Uterus (tissue), 4 donors: ENCODE measurements around the gene CARS1. TPM values are rescaled to one million over a fixed set of nuclear protein-coding genes. Genes with fewer than 3 reads are reported as not detected.

Experiments
- DNase-seq, 2 donors: peaks; one replicate each; pipeline ENCODE4 v3.0.0-alpha.2; 2019 to 2020
- H3K27ac ChIP-seq, 2 donors: fragments of 200-600 bp; sonication (generic); 1 replicate in 1 of 2; 2 replicates in 1 of 2; pipeline ENCODE4 v1.5.1; 2016 to 2018
- H3K27me3 ChIP-seq, 2 donors: fragments of 200-600 bp; sonication (generic); one replicate each; pipeline ENCODE4 v1.5.1; 2018 to 2019; ENCODE audit warnings: control low read depth in 1 of 2
- H3K36me3 ChIP-seq, 2 donors: fragments of 200-600 bp; sonication (generic); one replicate each; pipeline ENCODE4 v1.5.1; 2019; ENCODE audit warnings: control low read depth in 1 of 2
- H3K4me1 ChIP-seq, 2 donors: fragments of 200-600 bp; sonication (generic); one replicate each; pipeline ENCODE4 v1.5.1; 2018 to 2019; ENCODE audit warnings: control low read depth in 1 of 2
- H3K4me3 ChIP-seq, 2 donors: fragments of 200-600 bp; sonication (generic); 1 replicate in 1 of 2; 2 replicates in 1 of 2; pipeline ENCODE4 v1.5.1; 2018 to 2019; ENCODE audit warnings: mild to moderate bottlenecking in 1 of 2
- H3K9me3 ChIP-seq, 2 donors: fragments of 200-600 bp; sonication (generic); one replicate each; pipeline ENCODE4 v1.5.1; 2019; ENCODE audit warnings: control low read depth in 1 of 2
- POLR2A ChIP-seq, 2 donors: fragments of 450-650 bp; IDR thresholded peaks; one replicate each; pipeline ENCODE4 v1.6.1; 2016; ENCODE audit warnings: antibody characterized with exemption in 2 of 2, mild to moderate bottlenecking in 1 of 2, moderate library complexity in 1 of 2
- intact Hi-C: fragments of 100-400 bp; cut with DNase I; formaldehyde crosslinking; loops from one replicate; pipeline ENCODE4 v1.15.1; 2023; ENCODE audit warnings: low total_unique reads
- total RNA-seq, 4 donors: library from RNA; depleted of rRNA in 3 of 4; stranded (reverse); fragments of >200 nt in 3 of 4; gene quantifications; one replicate each; pipeline versions ENCODE4 v1.1.0 to v1.2.4, GENCODE V29; 2014 to 2023
- TF ChIP-seq, protein P1 (sequence below), 4 experiments: fragments of 200-600 bp in 2 of 4; fragments of 450-650 bp in 2 of 4; sonication (generic) in 2 of 4; IDR thresholded peaks; one replicate each; pipeline ENCODE4 v1.5.1; 2016 to 2019; ENCODE audit warnings: antibody characterized with exemption in 4 of 4, mild to moderate bottlenecking in 2 of 4, moderate library complexity in 1 of 4
- donor health status: DM: yes; HTN: yes; CAD: no.

The CARS1 gene
- total RNA-seq, 4 donors from 2014 or later = 13.2 to 39.5 (median 27.4) TPM

GRCh38 chr11:3044004-3044403 lies 13.2 kb downstream of the CARS1 start:
- no peaks in the 10 kb centered on the region for H3K9me3 ChIP-seq
- no peak for DNase-seq
- H3K4me1 ChIP-seq = peaks cover 0 to 5% of the 10 kb centered on the region in 2 donors
- H3K4me3 ChIP-seq = no peak overlapping the region
- no peak overlapping the region for H3K27ac ChIP-seq
- intact Hi-C loops = no loop called here
- H3K27me3 ChIP-seq = no peaks in the 10 kb centered on the region
- no peaks in the 10 kb centered on the region for H3K36me3 ChIP-seq
- TF ChIP-seq, protein P1, sequence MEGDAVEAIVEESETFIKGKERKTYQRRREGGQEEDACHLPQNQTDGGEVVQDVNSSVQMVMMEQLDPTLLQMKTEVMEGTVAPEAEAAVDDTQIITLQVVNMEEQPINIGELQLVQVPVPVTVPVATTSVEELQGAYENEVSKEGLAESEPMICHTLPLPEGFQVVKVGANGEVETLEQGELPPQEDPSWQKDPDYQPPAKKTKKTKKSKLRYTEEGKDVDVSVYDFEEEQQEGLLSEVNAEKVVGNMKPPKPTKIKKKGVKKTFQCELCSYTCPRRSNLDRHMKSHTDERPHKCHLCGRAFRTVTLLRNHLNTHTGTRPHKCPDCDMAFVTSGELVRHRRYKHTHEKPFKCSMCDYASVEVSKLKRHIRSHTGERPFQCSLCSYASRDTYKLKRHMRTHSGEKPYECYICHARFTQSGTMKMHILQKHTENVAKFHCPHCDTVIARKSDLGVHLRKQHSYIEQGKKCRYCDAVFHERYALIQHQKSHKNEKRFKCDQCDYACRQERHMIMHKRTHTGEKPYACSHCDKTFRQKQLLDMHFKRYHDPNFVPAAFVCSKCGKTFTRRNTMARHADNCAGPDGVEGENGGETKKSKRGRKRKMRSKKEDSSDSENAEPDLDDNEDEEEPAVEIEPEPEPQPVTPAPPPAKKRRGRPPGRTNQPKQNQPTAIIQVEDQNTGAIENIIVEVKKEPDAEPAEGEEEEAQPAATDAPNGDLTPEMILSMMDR (IDR thresholded peaks at IDR 0.05) = no peak
- no peak for TF ChIP-seq POLR2A (IDR thresholded peaks at IDR 0.05)

DNA sequence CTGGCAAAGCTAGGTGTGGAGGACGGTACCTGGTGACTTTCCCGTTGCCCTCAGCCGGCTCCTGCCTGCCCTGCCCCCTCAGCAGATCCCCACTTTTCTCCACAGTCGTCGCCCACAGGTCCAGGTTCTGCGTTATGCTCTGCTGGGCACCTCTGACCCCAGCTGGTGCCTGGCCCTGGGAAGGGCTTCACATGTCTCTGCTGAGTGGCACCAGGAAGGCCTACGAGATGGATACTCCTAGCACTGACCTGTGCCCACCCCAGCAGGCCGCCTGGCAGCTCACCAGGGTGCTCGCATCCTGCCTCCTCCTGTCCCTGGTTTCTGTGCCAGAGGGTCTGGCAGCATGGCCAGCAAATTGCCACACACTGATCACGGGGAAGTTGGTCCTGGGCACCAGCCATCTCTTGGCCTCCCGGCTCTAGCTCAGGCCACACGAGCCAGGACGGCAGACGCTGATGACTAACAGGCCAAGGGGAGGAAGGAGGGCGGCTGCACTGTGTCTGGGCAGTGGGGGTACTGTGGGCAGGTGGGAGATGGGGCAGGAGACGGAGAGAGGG lies 13.8 kb downstream of the CARS1 start:
- intact Hi-C loops = no loop called here
- no peak overlapping the region for H3K4me3 ChIP-seq
- peaks cover 0 to 5% of the 10 kb centered on the region in 2 donors for H3K4me1 ChIP-seq
- H3K27me3 ChIP-seq = no peaks in the 10 kb centered on the region
- no peak for TF ChIP-seq POLR2A (IDR thresholded peaks at IDR 0.05)
- TF ChIP-seq, protein P1 (IDR thresholded peaks at IDR 0.05) = no peak
- H3K27ac ChIP-seq = peak overlapping the region in 1 of 2 donors; percentile 42
- H3K36me3 ChIP-seq = no peaks in the 10 kb centered on the region
- no peaks in the 10 kb centered on the region for H3K9me3 ChIP-seq
- DNase-seq = peak; percentile 42 to 54

GRCh38 chr11:3042496-3043314 lies 14.5 kb downstream of the CARS1 start:
- Histone ChIP-seq H3K36me3 (no peaks in the 10 kb centered on the region), H3K4me1 (peaks cover 0 to 5% of the 10 kb centered on the region in 2 donors), H3K9me3 (no peaks in the 10 kb centered on the region), H3K27me3 (no peaks in the 10 kb centered on the region), H3K27ac (peak overlapping the region in 1 of 2 donors; percentile 42), H3K4me3 (no peak overlapping the region)
- intact Hi-C loops = no loop called here
- no peak for DNase-seq
- TF ChIP-seq, protein P1 (IDR thresholded peaks at IDR 0.05) = no peak
- TF ChIP-seq POLR2A (IDR thresholded peaks at IDR 0.05) = no peak

DNA sequence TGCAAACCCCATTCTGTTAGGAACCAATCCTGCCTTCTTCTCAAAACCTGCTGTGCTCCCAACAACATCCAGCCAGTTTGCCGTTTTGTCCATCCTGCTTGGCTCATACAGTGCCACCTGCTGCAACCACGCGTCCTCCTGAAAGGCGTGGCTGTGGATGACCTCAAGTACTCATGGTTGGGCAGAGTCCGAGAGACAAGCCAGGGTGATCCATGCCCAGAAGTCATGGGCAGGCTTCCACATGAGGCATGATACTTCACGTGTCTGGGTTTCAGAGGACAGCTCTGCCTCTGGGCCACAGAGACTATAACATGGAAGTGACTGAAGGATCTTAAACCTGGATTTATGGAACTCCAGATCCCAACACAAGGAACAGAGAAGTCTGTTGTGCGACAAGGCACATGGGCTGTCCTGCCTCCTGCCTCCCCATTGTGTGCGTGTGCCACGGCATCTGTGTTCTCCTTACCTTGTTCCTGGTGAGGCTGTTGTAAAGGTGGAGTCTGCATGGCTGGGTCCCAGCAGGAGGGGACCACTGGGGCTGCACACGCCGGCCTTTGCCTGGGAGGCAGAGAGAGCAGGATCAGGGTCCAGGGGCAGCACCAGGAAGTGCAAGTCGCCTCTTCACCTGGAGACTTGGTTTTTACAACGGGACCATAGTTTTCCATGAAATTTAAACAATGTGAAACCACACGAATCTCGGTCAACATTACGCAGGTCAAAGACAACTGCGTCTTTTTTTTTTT lies 15.4 kb downstream of the CARS1 start:
- H3K36me3 ChIP-seq = no peaks in the 10 kb centered on the region
- no peak for DNase-seq
- no peaks in the 10 kb centered on the region for H3K27me3 ChIP-seq
- H3K4me1 ChIP-seq = peaks cover 0 to 5% of the 10 kb centered on the region in 2 donors
- H3K27ac ChIP-seq = no peak overlapping the region
- H3K9me3 ChIP-seq = no peaks in the 10 kb centered on the region
- no peak overlapping the region for H3K4me3 ChIP-seq
- intact Hi-C loops = no loop called here
- TF ChIP-seq POLR2A (IDR thresholded peaks at IDR 0.05) = no peak
- TF ChIP-seq, protein P1 (IDR thresholded peaks at IDR 0.05) = no peak

DNA sequence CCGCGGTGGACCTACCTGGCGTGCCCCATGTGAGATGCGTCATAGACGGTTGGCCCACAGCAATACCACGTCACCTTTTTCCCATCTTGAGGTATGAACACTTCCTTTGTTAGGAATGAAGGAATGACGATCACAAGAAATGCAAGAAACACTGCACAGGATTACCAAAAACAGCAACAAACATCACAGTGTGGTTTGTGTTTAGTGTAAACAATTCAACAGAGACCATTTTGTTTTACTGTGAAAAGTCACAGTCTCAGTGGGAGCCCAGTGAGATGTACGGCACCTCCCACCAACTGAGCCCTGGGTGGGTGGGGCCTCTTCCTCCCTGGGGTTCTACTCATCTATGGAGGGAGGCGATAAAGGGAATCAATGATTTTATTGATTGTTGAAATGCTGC lies 16.3 kb downstream of the CARS1 start:
- intact Hi-C loops = no loop called here
- no peak for DNase-seq
- peaks cover 0 to 5% of the 10 kb centered on the region in 2 donors for H3K4me1 ChIP-seq

More for the DNA sequence above, 16.3 kb downstream of the CARS1 start:
- H3K9me3 ChIP-seq = no peaks in the 10 kb centered on the region
- TF ChIP-seq POLR2A (IDR thresholded peaks at IDR 0.05) = no peak
- TF ChIP-seq, protein P1 (IDR thresholded peaks at IDR 0.05) = no peak
- no peak overlapping the region for H3K4me3 ChIP-seq
- no peaks in the 10 kb centered on the region for H3K36me3 ChIP-seq
- no peaks in the 10 kb centered on the region for H3K27me3 ChIP-seq
- no peak overlapping the region for H3K27ac ChIP-seq
